Measurements from ENCODE around the gene PELI1.
"Not testable (repeated sequence)": the region's sequence is repeated elsewhere in the genome, so short reads cannot be mapped to it uniquely, and the experiment has no call there.

The PELI1 gene

GRCh38 chr2:64120008-64120407 lies 24.2 kb downstream of the PELI1 start:
- no peak for DNase-seq

GRCh38 chr2:64119369-64119768 lies 24.9 kb downstream of the PELI1 start:
- no peak for DNase-seq

- DNase-seq: no peak
These were observed 28.2 kb downstream of the PELI1 start for GRCh38 chr2:64115808-64116598.

- no peak for DNase-seq
These were observed 29.3 kb downstream of the PELI1 start for GRCh38 chr2:64114912-64115277.

DNA sequence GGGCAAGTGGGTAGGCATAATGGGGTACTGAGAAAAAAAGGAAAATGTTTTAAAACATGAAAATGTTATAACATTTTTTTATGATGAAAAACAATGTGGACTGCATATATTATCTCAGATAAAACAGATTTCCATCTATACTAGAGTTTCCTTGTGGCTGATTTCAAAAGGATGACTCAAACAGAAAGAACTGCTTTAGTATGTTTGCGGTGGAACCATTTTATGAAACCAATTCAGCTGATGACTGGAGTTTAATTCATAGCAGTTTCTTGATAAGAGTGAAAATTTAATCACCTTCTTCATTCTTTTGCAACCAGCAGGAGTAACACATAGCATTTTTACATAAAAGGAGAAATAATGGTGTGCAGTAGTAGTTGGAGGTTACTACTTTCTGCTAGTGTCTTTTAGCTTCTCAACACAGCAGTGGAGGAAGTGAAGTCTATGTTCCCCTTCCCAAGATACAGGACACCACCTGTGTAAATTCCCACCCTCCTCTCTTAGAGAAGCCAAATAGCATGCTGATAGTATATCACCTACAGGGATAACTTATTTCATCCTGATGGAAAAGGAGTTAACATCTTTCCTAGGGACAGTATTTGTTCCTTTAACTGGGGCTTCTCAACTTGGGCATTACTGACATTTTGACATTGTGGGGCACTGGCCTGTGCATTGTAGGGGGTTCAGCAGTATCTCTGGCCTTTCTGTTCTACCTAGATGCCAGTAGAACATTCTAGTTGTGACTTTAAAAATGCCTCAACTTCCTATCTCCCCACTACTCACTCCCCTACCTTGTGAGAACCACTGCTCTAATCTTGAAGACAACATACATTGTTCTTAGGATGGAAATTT lies 29.9 kb downstream of the PELI1 start:
- no peak for DNase-seq

DNA sequence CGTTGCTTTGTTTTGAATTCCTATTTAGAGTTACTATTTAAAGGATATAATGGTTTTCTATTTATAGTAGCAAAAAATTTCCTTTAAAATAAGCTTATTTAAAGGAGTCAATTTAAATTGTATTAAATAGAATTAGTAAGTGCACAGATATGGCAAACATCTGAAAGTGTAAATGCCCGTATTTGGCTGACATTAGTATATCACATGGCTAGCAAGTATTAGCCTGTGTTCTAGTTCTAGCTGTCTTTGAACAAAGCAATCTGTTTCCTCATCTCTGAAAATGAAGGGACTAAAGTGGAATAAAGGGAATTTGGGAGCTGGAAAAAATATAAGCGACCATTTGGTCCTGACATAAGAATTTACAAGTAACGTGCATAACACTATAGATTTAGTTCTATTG lies 32.2 kb downstream of the PELI1 start:
- no peak for DNase-seq

DNA sequence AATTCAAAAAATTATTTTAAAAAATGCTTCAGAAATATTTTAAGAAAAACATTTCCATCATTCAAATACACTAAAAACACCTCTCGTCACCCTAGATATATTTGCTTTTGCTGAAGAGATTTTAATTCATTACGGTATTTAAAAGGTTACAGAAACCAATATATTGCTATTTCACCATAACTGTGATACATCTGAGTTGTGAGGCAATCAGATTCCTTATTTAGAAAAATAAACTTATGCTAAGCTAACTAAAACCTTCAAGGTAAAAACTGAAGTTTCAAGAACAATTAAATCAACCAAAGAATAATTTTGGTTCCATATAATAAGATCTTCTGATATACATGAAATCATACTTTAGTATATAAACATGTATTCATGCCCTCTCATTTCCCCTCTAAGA lies 32.8 kb downstream of the PELI1 start:
- DNase-seq: no peak

DNA sequence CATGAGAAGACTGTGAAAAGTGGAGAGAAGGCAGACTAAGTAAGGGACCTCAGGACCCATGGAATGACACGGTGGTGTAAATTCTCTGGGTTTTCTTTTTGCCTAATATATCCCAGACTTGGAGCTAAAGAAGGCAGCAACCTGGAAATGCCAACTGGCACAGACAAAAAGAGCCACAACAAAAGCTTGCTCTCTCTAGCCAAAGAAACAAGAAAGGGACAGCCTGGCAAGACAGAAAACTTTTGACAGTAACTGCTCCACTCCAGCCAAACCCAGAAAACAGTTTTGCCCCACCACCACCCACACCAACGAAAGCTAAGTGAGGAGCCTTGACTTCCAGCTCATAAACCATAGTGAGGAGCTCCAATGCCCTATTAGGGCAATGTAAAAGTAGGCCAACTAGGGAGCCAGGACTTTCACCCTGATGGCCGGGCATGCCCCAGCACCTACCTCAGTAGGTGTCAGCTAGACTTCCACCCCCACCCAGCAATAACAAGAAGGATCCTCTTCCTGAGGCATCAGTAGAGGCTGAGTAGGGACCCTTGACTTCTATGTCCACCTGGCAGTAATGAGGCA lies 35.5 kb downstream of the PELI1 start:
- no peak for DNase-seq

DNA sequence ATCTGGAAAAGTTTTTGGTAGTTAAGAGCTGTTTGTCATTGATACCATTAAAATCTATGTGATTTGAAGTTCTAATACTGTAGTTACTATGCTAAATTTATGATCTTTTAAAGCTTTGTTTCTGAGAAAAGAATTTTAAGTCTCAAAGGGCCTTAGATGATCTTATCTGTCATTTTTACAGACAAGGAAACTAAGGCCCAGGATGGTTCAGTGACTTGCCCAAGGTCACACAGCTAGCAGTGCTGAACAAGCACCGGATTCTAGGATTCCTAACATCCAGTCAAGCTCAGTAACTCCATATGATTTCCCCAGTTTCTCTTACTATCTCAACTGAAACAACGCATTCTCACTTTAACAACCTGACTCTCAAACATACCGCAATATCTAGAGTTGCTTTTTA lies 37.7 kb downstream of the PELI1 start:
- DNase-seq: no peak

GRCh38 chr2:64105670-64106461 lies 38.4 kb downstream of the PELI1 start:
- DNase-seq: no peak

GRCh38 chr2:64104933-64105332 lies 39.3 kb downstream of the PELI1 start:
- no peak for DNase-seq

DNA sequence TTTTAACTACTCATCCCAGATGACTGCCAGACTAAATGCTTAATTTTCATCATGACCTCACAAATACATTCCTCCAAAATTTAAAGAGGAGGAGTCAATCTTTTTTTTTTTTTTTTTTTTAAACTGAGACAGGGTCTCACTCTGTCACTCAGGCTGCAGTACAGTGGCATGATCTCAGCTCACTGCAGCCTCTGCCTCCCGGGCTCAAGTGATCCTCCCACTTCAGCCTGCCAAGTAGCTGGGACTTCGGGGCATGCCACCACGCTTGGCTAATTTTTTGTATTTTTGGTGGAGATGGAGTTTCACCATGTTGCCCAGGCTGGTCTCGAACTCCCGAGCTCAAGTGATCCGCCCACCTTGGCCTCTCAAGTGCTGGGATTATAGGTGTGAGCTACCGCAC lies 41.5 kb downstream of the PELI1 start:
- not testable (repeated sequence) for DNase-seq

DNA sequence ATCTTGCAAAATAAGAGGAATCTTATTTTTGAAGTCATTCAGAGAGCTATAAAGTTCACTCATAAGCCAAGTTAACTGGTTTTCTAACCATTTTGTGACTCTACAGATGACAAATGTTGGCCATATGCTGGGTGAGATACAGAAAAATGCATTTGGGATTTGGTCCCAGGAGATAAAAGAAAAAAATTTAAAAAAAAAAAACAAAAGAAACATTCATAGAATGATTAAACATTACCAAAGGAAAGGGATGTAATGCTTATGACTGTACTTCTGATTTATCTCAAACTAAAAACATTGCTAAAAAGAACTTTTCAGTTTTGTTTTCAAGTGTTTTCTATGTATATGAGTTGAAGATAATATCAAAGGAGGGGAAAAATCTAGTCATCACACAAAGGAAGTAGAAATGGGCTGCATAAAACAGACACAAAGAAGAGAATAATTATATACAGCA lies 43.1 kb downstream of the PELI1 start:
- no peak for DNase-seq

GRCh38 chr2:64100584-64100983 lies 43.6 kb downstream of the PELI1 start:
- DNase-seq: not testable (repeated sequence)

DNA sequence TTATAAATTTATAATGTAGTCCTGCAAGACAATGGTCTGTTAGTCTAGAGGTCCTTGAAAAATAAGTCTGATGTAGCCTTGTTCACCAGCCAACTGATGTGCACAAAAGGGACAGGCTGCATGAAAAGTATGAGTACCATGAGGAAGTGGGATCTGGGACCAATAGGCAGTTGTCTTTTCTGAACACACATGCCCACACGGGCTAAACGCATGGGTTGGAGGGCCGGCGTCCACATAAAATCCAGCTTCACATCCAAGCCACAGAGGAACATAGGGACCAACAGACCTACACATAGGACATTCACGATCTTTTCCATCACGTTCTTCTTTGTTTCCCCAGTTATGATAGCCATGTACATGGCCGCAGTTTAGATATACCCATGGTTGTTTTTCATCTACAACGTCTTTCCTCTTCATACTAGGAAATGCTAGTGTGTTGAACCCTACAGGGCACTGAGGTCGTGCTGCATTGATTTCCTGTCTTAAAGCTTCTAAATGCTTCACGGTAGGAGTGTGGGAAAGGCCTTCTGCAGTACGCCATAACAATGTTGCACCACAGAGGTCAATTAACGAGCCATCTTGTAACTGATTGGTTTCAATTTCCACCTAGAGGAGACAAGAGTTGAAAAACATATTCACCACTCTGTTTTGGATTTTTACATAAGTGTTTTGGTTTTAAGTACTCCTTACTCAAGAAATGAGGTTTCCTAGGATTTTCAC lies 49.4 kb downstream of the PELI1 start:
- DNase-seq: no peak

DNA sequence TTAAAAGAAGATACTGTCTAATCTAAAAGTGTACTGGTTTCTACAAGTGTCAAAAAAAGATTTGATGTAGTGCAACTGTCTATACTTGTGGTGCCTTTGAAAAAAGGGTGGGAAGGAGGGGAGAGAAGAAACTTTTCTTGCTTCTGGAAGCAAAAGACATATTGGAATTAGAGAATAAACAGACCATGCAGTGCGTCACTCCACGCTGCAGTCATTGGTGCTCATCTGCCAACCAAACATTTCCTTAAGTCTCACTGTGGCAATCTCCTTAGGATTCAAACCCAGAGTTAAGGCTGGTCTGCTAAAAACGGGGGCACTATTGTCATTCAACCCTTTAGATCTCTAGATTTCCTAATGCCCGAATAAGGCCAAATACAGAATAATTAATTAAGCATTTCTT lies 50.9 kb downstream of the PELI1 start:
- DNase-seq: no peak

DNA sequence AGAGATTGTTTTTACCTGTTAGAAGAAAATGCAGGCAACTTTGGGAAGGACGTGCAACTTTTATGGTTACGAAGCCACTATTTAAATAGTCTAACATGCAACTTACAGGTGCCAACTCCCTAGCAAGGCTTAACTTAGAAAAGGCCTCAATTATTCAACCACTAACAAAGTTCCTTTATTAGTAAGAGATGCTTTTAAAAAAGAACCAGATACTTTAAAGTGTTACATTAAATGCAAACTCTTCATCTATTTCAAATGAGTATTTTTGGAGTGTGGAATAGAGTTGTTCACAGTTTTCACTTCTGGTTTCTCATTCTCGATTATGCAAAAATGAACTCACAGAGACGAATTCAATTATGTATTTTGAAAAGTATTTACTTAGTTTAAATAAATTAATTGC lies 51.7 kb downstream of the PELI1 start:
- no peak for DNase-seq

DNA sequence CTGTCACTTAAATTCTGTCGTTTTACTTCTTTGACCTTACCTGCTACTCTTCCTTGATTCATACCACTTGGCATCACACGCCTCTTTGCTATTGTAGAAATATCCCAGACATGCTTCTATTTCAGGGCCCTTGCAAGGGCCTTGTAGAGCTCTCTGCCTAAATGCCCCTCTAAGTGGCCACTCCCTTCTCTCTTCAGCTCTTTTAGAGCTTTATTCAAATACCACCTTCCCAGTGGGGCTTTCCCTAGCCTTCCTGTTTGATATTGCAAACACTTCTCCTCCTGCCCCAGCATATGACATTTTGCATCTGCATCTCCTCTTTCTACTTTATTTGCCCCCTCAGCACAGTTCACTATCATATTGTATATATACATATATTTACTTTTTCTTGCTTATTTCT lies 54.0 kb downstream of the PELI1 start:
- DNase-seq: no peak

DNA sequence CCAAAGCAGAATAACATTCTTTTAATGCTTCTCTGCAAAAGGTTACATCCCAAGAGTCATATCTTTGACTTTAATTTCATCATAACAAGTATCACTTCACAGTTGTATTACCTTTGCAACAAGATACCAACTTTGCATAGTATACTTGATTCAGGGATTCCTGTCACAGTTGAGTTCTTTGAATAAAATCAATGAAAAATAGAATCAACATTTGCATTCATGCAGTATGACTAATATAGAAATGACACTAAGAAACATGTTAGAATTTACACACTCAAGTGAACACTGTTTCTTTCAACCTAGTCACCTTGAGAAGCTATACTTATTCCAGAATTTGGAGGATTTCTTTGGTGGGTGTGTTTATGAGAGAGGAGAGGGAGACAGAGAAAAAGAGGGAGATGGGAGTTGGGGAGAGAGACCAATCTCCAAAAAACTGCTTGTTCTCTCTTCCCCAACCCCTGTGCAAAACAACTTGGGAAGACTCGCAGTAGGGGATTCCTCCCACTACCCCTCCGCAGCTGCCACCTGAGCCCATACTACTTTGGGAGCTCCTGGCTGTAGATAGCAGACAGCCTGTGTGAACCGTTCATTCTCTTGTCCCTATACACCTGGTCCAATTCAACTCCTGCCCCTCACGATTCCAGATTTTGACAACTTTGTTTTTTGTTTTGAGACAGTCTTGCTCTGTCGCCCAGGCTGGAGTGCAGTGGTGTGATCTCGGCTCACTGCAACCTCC lies 57.7 kb downstream of the PELI1 start:
- no peak for DNase-seq

DNA sequence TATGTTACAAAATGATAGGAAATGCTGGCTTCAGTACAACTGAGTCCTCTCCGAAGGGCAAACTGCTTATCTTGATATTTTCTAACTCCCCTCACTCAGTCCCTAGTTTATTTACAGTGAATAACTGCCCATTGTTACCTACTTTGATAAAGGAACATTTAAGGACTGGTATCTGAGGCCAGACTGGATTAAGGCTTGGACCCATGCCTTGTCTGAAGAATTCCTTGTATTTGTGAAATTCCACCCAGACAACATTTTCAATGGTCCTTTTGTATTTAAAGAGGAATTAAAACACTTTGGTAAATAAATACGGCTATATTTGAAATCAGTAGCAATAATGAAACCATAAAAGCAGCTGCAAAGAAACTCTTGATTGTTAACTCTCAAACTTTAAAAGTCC lies 58.3 kb downstream of the PELI1 start:
- no peak for DNase-seq

- DNase-seq: no peak
These were observed 63.2 kb downstream of the PELI1 start for GRCh38 chr2:64081046-64081445.

- DNase-seq: no peak
These were observed 64.0 kb downstream of the PELI1 start for GRCh38 chr2:64080179-64080578.

Data from femur (tissue), 1 donor.